GM12865 (cell line): ENCODE results near the gene CTNND2.

Source experiments
- DNase-seq: peaks from one replicate; pipeline ENCODE4 v3.0.0; 2010; ENCODE audit warnings: low read depth
- H3K4me3 ChIP-seq: 2 replicates; pipeline ENCODE4 v1.5.1; 2011; ENCODE audit warnings: mild to moderate bottlenecking, low read depth, low read length, control low read depth
- TF ChIP-seq, protein P1 (sequence below): IDR thresholded peaks from 2 replicates; pipeline ENCODE4 v1.5.1; 2011; ENCODE audit warnings: low read length, control low read depth, low read depth, inconsistent platforms; ENCODE audit not compliant: insufficient read depth; ENCODE audit errors: missing control alignments

The CTNND2 gene, protein sequence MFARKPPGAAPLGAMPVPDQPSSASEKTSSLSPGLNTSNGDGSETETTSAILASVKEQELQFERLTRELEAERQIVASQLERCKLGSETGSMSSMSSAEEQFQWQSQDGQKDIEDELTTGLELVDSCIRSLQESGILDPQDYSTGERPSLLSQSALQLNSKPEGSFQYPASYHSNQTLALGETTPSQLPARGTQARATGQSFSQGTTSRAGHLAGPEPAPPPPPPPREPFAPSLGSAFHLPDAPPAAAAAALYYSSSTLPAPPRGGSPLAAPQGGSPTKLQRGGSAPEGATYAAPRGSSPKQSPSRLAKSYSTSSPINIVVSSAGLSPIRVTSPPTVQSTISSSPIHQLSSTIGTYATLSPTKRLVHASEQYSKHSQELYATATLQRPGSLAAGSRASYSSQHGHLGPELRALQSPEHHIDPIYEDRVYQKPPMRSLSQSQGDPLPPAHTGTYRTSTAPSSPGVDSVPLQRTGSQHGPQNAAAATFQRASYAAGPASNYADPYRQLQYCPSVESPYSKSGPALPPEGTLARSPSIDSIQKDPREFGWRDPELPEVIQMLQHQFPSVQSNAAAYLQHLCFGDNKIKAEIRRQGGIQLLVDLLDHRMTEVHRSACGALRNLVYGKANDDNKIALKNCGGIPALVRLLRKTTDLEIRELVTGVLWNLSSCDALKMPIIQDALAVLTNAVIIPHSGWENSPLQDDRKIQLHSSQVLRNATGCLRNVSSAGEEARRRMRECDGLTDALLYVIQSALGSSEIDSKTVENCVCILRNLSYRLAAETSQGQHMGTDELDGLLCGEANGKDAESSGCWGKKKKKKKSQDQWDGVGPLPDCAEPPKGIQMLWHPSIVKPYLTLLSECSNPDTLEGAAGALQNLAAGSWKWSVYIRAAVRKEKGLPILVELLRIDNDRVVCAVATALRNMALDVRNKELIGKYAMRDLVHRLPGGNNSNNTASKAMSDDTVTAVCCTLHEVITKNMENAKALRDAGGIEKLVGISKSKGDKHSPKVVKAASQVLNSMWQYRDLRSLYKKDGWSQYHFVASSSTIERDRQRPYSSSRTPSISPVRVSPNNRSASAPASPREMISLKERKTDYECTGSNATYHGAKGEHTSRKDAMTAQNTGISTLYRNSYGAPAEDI (N-terminal part only)

DNA sequence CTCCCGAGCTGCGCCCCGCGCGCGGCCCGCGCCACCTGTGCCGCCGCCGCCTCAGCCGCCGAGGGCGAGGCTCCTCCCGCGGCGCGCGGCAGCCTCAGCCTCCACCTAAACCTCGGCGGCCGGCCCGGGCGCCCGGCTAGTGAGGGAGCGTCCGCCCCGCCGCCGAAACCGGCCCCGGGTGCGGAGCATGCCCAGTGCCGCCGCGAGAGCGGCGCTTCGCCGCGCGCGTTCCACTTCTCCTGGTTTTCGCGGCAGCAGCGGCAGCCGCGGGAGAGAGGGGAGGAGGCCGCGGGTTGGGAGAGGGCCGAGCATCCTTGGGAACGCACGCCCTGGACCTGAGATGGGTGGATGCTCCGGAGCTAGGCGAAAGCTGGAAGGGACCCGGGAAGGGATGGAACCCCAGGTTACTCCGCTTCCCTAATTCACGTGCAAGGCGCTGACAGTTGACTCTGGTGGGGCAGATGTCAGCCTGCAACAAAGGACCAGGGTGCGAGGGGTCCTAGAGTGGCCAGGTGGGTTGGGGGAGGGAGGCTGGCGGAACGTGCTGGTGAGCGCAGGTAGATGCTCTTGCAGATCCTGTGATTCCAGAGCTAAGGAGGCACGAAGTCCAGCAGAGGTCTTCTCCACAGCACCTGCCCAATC, at the start of gene CTNND2:
Gene CTNND2, minus strand, starts transcription at position 182 of the 642 bp plus-strand sequence. CDS start 593 bp downstream, outside the sequence.
- H3K4me3 ChIP-seq: no peak within 1 kb of the TSS

DNA sequence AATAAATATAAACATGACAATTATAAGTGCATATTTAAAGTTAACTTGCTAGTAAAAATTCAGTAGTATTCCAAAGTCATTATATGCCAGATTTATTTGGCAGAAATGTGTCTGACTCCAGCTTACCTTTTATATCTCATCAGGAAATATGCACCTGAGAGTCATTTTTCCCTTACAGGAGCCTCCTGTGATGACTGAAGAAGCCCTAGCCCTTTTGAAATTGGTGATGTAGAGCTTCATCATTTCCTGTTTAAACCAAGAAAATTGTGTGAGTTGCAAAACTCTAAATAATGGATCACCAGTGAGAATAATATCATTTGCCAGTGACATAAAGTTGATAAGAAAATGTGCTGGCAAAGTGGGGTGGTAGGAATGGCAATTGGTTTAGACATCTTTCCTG, 42.1 kb upstream of the CTNND2 start:
- H3K4me3 ChIP-seq: no peak overlapping the region
- no peak for DNase-seq
- TF ChIP-seq, protein P1, sequence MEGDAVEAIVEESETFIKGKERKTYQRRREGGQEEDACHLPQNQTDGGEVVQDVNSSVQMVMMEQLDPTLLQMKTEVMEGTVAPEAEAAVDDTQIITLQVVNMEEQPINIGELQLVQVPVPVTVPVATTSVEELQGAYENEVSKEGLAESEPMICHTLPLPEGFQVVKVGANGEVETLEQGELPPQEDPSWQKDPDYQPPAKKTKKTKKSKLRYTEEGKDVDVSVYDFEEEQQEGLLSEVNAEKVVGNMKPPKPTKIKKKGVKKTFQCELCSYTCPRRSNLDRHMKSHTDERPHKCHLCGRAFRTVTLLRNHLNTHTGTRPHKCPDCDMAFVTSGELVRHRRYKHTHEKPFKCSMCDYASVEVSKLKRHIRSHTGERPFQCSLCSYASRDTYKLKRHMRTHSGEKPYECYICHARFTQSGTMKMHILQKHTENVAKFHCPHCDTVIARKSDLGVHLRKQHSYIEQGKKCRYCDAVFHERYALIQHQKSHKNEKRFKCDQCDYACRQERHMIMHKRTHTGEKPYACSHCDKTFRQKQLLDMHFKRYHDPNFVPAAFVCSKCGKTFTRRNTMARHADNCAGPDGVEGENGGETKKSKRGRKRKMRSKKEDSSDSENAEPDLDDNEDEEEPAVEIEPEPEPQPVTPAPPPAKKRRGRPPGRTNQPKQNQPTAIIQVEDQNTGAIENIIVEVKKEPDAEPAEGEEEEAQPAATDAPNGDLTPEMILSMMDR: no peak

More for the DNA sequence above, at the start of gene CTNND2:
- TF ChIP-seq, protein P1: no peak
- DNase-seq: no peak

DNA sequence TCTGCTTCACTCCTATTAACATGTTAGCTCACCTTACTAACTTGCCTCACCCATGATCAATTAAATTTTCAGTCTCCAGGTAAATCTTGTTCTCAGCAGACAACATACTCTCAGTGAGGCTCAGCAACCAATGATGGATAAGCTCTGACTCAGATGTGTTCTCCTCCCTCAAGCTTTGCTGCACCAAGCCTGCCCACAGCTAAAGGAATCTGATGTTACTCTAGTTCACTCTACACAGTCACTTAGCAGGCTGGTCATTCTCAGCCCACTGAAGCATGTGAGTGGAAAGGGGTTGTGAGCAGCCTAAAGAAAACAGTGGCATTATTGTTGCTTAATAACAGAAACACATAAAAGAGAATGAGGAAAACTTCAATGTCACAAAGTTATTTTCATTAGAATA, 37.3 kb upstream of the CTNND2 start:
- no peak for DNase-seq
- TF ChIP-seq, protein P1: no peak
- no peak overlapping the region for H3K4me3 ChIP-seq

DNA sequence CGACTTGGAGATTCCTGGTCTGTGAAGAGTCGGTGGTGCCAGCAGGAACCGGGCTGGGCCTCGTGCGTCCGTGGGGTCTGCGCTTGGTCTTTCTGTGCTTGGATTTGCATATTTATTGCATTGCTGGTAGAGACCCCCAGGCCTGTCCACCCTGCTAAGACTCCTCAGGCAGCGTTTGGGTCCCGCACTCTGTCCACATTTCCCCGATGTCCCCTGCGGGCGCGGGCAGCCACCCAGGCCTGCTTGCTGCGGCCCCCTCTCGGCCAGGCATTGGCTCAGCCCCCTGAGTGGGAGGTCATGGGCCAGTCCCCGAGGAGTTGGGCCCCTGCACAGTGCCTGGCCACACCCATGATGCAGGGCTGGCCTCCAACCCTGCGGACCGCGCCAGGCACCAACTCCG, 27.4 kb upstream of the CTNND2 start:
- TF ChIP-seq, protein P1: no peak
- H3K4me3 ChIP-seq: no peak overlapping the region
- DNase-seq: no peak

DNA sequence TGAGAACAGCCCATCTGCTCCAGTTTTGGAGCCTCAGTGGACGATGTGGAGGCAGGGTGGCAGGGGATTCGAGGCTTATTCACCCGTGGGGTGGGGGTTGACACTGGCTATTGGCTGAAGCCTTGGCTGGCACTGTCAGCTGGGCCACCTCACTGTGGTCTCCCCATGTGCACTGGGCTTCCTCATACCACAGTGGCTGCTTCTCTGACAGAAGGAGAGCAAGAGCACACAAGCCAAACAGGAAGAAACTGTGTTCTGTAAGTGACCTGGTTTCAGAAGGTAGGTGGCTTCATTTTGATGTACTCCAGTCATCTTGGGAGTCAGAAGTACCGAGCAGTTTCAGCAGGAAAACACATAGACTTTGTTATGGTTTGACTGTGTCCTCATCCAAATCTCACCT, 24.7 kb upstream of the CTNND2 start:
- DNase-seq: peak; percentile 9
- H3K4me3 ChIP-seq: no peak overlapping the region
- TF ChIP-seq, protein P1: no peak

DNA sequence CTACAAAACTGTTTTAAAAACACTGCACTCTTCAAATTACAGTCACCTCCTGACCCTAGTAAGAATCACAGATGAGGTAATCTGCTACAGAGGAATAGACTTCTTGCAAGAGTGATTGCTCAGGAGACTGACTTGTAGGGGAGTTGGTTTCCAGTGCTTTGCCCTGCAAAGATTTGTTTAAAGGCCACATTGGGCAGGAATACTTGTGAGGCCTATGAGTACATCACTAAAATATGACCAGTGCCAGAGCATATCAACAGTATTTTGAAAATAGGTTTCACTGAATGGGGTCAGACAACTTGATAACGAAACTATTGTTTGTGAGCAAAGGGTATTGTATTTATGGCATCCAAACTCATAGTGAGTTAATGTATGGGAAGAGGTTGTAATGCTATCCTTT, 21.5 kb upstream of the CTNND2 start:
- no peak overlapping the region for H3K4me3 ChIP-seq
- TF ChIP-seq, protein P1: no peak
- DNase-seq: no peak
